Heart left ventricle (tissue), 13 donors: ENCODE data around the gene CYP11A1.

Experiments used
- CTCF ChIP-seq, 12 donors: fragments of 200-600 bp; sonication (generic) in 4 of 12; IDR thresholded peaks; one replicate each; pipeline versions ENCODE4 v1.5.0 to v1.8.0; 2018 to 2022; ENCODE audit warnings: antibody characterized with exemption in 12 of 12, mild to moderate bottlenecking in 5 of 12
- POLR2A ChIP-seq, 2 donors: fragments of 450-650 bp; IDR thresholded peaks; one replicate each; pipeline ENCODE4 v1.6.1; 2017; ENCODE audit warnings: antibody characterized with exemption in 2 of 2, mild to moderate bottlenecking in 2 of 2, moderate library complexity in 2 of 2
- donor health status: ischemic (EF 13 %, LVEDD 7.1; RV severe dilation, severe dysfunction).
- donor health status: DM: no; HTN: yes; CAD: no.
- donor health status: DM: no; HTN: no; CAD: no.
- donor health status: ischemic (EF 25% LVEDD 6.9; RV normal size, moderate dysfunction).
- donor health status: ischemic (EF 25% LVEDD 5.7; RV mildly dilated, moderate dysfunction).
- donor health status: ischemic (EF 35%, LVEDD 5.7; RV mildly dilated, moderate dysfunction).
- donor health status: nonischemic (EF 11% LVEDD 7.7; RV severe dilation, severe dysfunction).
- donor health status: DM: yes; HTN: yes; CAD: no.
- donor health status: PGD.
- donor health status: ischemic (EF 29% LVEDD 5.4; RV normal size, mild dysfunction).
- donor health status: nonischemic (EF 23%, LVEDD 6.1; RV moderate dilation, normal function).

- TF ChIP-seq POLR2A (IDR thresholded peaks at IDR 0.05) (no peak), CTCF (IDR thresholded peaks at IDR 0.05) (no peak)
These were observed 53.6 kb downstream of the CYP11A1 start for GRCh38 chr15:74313889-74314288.
